ENCODE data around the gene PTPRE.

Gene PTPRE

DNA sequence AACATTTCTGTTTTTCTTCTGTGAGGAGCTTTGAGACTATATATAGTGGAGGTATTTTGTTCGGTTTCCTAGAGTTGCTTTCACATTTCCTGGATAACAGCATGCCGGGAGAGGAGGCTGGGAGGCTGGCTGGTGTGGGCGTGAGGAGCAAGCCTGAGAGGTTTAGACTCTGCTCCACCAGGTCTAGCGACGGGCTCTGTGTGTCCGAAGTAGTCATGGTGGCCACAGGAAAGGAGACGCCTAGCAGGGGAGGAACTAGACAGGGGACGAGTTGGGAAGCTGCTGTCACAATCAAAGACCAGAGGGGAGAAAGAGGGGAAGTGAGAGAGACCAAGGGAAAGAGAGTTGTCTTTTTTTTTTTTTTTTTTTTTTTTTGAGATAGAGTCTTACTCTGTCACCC is 19.6 kb downstream of the PTPRE start:
- DNase-seq (ENCODE audit: low read depth) = no peak

- no peak for DNase-seq (ENCODE audit: low read depth)
These were observed 21.3 kb downstream of the PTPRE start for GRCh38 chr10:127928021-127928806.

DNA sequence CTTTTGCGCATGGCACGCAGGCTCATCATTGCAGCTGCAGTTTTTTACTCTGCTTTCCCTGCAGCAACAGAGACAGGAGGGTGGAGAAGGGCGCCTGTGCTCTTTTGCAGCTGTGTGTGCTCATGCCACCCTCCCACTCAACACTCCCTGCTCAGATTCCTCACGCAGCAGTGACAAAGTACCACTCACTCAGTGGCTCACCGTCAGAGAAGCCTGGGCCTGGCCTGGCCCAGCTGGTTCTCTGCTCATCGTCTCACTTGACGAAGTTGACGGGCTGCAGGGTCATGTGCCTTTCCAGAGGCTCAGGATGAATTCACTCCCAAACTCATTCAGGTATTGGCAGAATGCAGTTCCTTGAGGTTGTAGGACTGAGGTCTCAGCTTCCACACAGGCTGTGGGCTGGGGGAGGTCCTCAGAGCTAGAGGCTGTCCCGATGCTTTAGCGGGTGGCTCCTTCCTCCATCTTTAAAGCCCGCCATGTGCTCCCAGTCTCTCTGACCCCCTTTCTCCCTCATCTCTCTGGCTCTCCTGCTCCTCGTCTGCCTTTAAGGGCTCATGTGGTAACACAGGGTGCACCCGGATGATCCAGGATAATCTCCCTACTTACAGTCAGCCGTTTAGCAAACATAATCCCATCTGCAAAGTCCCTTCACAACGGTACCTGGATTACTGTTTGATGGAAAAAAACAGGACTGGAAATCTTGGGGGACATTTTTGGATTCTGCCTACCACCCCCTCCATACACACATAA is 25.8 kb downstream of the PTPRE start:
- no peak for DNase-seq (ENCODE audit: low read depth)

DNA sequence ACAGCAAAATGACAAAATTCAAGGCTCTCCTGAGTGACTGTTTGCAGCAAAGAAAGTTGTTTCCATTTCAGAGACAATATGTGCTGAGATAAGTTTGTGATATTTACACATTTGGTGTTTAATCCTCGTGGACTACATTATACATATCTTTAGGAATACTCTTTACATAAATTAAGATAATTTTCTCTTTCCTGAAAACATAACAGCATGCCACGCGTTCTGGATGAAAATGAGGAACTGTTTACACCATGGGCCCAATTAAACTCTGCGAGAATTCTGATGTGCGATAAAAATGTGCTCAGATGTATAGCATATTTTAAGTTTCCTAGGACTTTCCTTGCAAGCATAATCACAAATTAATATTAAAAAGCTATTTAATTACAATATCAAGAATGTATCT is 26.4 kb downstream of the PTPRE start:
- no peak for DNase-seq (ENCODE audit: low read depth)

GRCh38 chr10:127934383-127934782 is 27.5 kb downstream of the PTPRE start:
- DNase-seq (ENCODE audit: low read depth) = no peak

DNA sequence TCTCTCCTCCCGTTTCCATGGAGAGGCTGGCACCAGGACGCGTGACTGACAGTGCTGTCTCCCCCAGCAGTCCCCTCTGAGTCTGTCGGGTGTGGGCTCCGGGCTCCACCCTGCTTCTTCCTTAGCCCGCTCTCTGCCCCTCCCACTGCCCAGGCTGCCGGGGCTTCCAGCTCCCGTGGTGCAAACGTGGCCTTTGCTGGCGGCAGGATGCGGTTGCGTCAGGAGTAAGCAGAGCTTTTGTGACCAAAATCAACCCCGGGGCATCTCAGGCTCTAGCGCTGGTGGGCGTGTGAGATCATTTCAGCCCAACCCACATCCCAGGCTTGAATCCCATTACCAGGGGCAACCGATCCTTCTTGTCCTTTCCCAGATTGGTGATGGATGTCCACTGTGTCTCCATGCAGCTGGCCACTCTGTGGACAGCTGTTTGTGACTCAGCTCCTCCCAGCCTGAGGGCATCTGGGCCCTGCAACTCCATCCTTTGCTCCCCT is 28.2 kb downstream of the PTPRE start:
- no peak for DNase-seq (ENCODE audit: low read depth)

- DNase-seq (ENCODE audit: low read depth) = no peak
These were observed 30.2 kb downstream of the PTPRE start for GRCh38 chr10:127937069-127937468.

GRCh38 chr10:127937915-127938463 is 31.1 kb downstream of the PTPRE start:
- DNase-seq (ENCODE audit: low read depth) = no peak

DNA sequence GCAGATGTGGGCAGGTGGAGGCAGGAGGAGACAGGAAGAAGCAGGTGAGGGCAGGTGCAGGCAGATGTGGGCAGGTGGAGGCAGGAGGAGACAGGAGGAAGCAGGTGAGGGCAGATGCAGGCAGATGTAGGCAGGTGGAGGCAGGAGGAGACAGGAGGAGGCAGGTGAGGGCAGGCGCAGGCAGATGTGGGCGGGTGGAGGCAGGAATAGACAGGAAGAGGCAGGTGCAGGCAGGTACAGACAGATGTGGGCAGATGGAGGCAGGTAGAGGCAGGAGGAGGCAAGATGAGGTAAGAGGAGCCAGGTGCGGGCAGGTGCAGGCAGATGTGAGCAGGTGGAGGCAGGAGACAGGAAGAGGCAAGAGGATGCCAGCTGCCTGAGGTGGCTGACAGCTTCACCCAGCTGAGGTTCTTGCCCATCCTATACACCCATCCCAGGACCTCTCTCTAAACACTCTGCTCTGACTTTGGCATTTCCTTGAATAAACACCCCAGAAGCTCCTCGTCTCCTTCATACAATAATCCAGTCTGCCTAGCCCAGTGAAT is 33.0 kb downstream of the PTPRE start:
- DNase-seq (ENCODE audit: low read depth) = no peak

DNA sequence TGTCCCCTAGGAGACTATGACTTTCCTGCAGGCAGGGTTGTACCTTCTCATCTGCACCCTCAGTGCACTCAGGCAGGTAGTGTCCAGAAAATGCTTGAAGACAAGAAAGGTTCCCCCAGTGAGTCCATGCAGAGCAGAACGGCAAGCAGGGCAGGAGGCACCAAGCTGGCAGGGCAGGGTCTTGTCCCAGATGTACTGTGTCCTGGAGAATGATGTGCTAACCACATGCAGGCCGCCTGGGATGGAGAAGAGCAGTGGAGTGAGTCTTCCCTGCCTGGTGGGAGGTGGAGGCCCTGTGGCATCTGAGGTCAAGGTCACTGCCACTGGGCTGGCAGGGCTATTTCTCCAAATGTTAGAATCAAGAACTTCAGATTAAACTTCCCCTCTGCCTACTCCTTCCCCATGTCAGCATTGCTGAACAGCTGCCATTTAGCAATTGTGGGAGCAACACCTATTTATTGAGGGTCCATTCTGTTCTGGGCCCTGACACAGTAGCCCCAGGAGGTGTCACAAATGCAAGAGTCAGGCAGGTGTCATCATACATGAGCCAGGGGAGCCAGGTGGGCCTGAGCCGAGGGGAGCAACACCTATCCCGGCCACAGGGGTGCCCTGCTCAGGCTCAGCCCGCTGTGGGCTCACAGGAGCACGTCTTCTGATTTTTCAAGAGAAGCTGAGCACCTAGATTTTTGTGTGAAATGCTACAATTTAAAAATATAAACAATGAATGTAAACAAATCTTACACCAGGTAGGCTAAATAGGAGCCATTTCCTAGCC is 34.1 kb downstream of the PTPRE start:
- DNase-seq (ENCODE audit: low read depth) = no peak

GRCh38 chr10:127942811-127943210 is 35.9 kb downstream of the PTPRE start:
- DNase-seq (ENCODE audit: low read depth) = no peak

DNA sequence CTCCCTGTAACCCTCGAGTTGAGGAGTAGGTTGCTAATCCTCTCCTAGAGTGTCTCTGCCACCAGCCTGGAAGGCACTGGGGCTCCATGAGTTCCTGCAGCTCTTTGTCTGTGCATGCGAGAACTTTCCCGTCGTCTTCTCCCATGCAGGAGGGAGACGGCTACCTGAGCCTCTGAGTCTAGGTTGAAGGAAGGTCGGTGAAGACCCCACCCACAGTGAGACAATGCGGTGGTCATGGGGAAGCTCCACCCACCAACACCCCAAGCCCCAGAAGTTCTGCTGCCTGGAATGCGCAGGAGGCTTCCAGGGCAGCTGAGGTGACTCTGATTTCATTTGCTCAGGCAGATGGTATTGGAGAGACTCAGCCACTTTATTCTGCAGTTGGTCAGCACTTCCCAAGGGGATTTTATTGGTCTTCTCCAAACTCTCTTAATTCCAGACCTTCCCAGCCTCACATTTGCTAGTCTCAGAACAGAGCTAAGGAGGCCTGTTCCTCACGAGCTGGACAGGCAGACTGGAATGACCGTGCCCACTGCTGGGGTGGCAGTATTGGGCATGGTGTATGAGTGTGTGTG is 36.5 kb downstream of the PTPRE start:
- no peak for DNase-seq (ENCODE audit: low read depth)

DNA sequence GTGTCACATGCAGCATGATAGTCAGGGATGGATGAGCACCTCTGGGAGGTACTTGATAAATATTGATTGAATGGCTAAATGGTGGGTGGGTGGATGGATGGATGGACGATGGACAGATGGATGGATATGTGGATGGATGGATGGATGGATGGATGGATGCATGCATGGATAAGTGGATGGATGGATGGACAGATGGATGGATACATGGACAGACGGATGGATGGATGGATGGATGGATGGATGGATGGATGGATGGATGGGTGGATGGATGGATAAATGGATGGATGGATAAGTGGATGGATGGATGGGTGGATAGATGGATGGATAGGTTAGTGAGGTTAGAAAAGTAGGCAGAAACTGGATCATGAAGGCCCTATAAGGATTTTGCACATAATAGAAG is 37.4 kb downstream of the PTPRE start:
- no peak for DNase-seq (ENCODE audit: low read depth)

GRCh38 chr10:127945341-127945758 is 38.4 kb downstream of the PTPRE start:
- DNase-seq (ENCODE audit: low read depth) = no peak

- DNase-seq (ENCODE audit: low read depth) = no peak
These were observed 39.2 kb downstream of the PTPRE start for GRCh38 chr10:127945948-127946711.

- DNase-seq (ENCODE audit: low read depth) = no peak
These were observed 40.3 kb downstream of the PTPRE start for GRCh38 chr10:127947211-127947610.

GRCh38 chr10:127948791-127949190 is 41.9 kb downstream of the PTPRE start:
- DNase-seq (ENCODE audit: low read depth) = no peak

DNA sequence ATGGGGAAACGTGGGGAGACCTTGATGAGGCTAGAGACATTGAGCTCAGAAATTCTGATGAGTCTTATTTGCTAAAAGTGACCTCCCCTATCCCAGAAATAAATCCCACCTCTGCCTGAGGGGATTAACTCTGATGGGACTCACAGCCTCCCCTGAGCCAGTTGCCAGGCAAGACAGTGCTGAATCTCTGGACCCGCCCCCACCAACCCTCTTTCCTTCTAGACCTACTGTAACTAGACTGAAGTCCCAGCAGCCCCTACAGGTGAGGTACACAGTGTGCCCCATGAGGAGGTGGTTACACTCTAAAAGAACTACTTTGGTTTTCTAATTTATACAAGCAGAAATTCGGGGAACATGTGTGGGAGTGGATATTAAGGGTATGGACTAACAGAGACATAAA is 42.9 kb downstream of the PTPRE start:
- DNase-seq (ENCODE audit: low read depth) = no peak

GRCh38 chr10:127951861-127952574 is 45.1 kb downstream of the PTPRE start:
- DNase-seq (ENCODE audit: low read depth) = no peak

GRCh38 chr10:127952575-127952869 is 45.6 kb downstream of the PTPRE start:
- DNase-seq (ENCODE audit: low read depth) = no peak

All from stimulated activated CD8-positive, alpha-beta memory T cell treated with anti-CD3 and anti-CD28 coated beads, Interleukin-12 subunit alpha, Interleukin-12 subunit beta, amount 100 ng/mL, for 4 hours (primary cell).